ENCODE measurements around the gene HIC1.

DNA sequence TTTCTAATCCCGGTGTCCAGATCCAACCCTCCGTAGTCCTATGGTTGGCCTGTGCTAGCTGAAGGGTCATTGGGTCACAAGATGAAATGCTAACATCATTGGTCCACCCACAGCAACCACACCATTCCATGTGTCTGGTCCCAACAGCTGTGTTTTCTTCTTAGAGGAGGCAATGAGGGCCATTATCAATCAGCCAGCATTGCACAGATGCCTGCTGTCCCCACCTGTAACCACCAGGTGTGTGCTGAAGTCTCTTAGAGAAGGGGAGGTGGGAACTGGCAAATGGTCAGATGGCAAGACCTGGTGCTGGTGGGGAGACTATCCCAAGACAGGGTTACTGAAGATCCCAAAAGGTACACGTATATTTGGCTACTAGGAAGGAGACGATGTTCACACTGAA is 37.4 kb downstream of the HIC1 start:
- TF ChIP-seq, protein P1, sequence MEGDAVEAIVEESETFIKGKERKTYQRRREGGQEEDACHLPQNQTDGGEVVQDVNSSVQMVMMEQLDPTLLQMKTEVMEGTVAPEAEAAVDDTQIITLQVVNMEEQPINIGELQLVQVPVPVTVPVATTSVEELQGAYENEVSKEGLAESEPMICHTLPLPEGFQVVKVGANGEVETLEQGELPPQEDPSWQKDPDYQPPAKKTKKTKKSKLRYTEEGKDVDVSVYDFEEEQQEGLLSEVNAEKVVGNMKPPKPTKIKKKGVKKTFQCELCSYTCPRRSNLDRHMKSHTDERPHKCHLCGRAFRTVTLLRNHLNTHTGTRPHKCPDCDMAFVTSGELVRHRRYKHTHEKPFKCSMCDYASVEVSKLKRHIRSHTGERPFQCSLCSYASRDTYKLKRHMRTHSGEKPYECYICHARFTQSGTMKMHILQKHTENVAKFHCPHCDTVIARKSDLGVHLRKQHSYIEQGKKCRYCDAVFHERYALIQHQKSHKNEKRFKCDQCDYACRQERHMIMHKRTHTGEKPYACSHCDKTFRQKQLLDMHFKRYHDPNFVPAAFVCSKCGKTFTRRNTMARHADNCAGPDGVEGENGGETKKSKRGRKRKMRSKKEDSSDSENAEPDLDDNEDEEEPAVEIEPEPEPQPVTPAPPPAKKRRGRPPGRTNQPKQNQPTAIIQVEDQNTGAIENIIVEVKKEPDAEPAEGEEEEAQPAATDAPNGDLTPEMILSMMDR (IDR thresholded peaks at IDR 0.05) = no peak
- TF ChIP-seq POLR2A (IDR thresholded peaks at IDR 0.05) = no peak
